Natural killer cell (primary cell): ENCODE data around the gene LRRC57. TPM values are rescaled to one million over a fixed set of nuclear protein-coding genes. Genes with fewer than 3 reads are reported as not detected.

Source experiments
- ATAC-seq, 3 donors: fragments of 150-1000 bp in 2 of 3; fragments of 200-7000 bp in 1 of 3; cut with Tn5 transposase; 1 replicate in 1 of 3; 2 replicates in 2 of 3; pipeline ENCODE4 v1.10.0; 2021; ENCODE audit warnings: mild to moderate bottlenecking in 2 of 3, moderate library complexity in 2 of 3
- DNase-seq, 2 donors: peaks; one replicate each; pipeline versions ENCODE4 v3.0.0 to v3.0.0-alpha.2; 2013 to 2021; ENCODE audit warnings: mixed read lengths in 1 of 2
- H3K27ac ChIP-seq: one replicate; pipeline ENCODE4 v1.5.1; 2013; ENCODE audit warnings: mild to moderate bottlenecking, low read length
- H3K27me3 ChIP-seq: one replicate; pipeline ENCODE4 v1.6.1; 2013; ENCODE audit warnings: low read length; ENCODE audit not compliant: control insufficient read depth, insufficient read depth
- H3K36me3 ChIP-seq: one replicate; pipeline ENCODE4 v1.6.1; 2013; ENCODE audit warnings: low read length; ENCODE audit not compliant: control insufficient read depth, insufficient read depth
- H3K4me1 ChIP-seq: one replicate; pipeline ENCODE4 v1.6.1; 2013; ENCODE audit warnings: low read length; ENCODE audit not compliant: control insufficient read depth, insufficient read depth
- H3K4me3 ChIP-seq: one replicate; pipeline ENCODE4 v1.5.1; 2013; ENCODE audit warnings: low read length
- H3K9me3 ChIP-seq: one replicate; pipeline ENCODE4 v1.6.1; 2013; ENCODE audit warnings: low read length; ENCODE audit not compliant: control insufficient read depth, insufficient read depth
- H3K27ac Mint-ChIP-seq, 2 donors: one replicate each; pipeline ENCODE4 v1.8.0; 2022; ENCODE audit warnings: mild to moderate bottlenecking in 2 of 2, mixed read lengths in 2 of 2, moderate library complexity in 1 of 2
- H3K27me3 Mint-ChIP-seq, 2 donors: one replicate each; pipeline ENCODE4 v1.8.0; 2022; ENCODE audit warnings: low read depth in 2 of 2, mixed read lengths in 2 of 2
- H3K36me3 Mint-ChIP-seq: one replicate; pipeline ENCODE4 v1.8.0; 2022; ENCODE audit warnings: mixed read lengths
- H3K4me1 Mint-ChIP-seq, 2 donors: one replicate each; pipeline ENCODE4 v1.8.0; 2022; ENCODE audit warnings: mixed read lengths in 2 of 2
- H3K4me3 Mint-ChIP-seq: one replicate; pipeline ENCODE4 v1.8.0; 2022; ENCODE audit warnings: mild to moderate bottlenecking, moderate library complexity, mixed read lengths
- H3K9me3 Mint-ChIP-seq, 2 donors: one replicate each; pipeline ENCODE4 v1.8.0; 2022; ENCODE audit warnings: mixed read lengths in 2 of 2
- CTCF ChIP-seq: fragments of 200-600 bp; IDR thresholded peaks from one replicate; pipeline ENCODE4 v1.8.0; 2022; ENCODE audit warnings: antibody characterized with exemption
- WGBS: methylation state at CpG from one replicate; pipeline ENCODE4 v1.1.7; 2013; ENCODE audit warnings: missing lambda C conversion rate; ENCODE audit not compliant: insufficient coverage; 5-methylcytosine and 5-hydroxymethylcytosine counted together
- intact Hi-C: fragments of 100-400 bp; cut with micrococcal nuclease; formaldehyde crosslinking; loops from one replicate; pipeline ENCODE4 v1.14.2; 2022
- total RNA-seq, 4 donors: library from RNA; stranded (reverse); fragments of 120-200 nt in 1 of 4; gene quantifications; one replicate each; pipeline versions ENCODE4 v1.2.3 to v1.2.4, GENCODE V29; 2013 to 2022

LRRC57 gene
- total RNA-seq, 3 donors from 2014 or later (not counting 1 experiment from before 2014, with no cell fraction given) = 29.4 to 43.9 (median 29.4) TPM

GRCh38 chr15:42533246-42533645, 15.3 kb downstream of the LRRC57 start:
- Histone ChIP-seq H3K27me3 (no peaks in the 10 kb centered on the region), H3K27ac (no peak overlapping the region), H3K9me3 (no peaks in the 10 kb centered on the region), H3K36me3 (peaks cover 33% of the 10 kb centered on the region), H3K4me3 (no peak overlapping the region), H3K4me1 (no peaks in the 10 kb centered on the region)
- Mint-ChIP-seq H3K27ac (peak overlapping the region in 1 of 2 donors; percentile 46), H3K4me3 (no peak overlapping the region), H3K4me1 (peaks cover 0 to 5% of the 10 kb centered on the region in 2 donors), H3K9me3 (no peaks in the 10 kb centered on the region), H3K36me3 (peaks cover 8% of the 10 kb centered on the region), H3K27me3 (no peaks in the 10 kb centered on the region)
- ATAC-seq = no peak
- no peak for DNase-seq
- no peak for TF ChIP-seq CTCF
- no CpG with 5 or more reads among the region's 1 CpG for whole genome bisulfite sequencing
- intact Hi-C loops = no loop called here

GRCh38 chr15:42528970-42529369, 19.6 kb downstream of the LRRC57 start:
- no peak overlapping the region for H3K27ac ChIP-seq
- Mint-ChIP-seq H3K27ac (peak overlapping the region in 1 of 2 donors; percentile 18), H3K27me3 (no peaks in the 10 kb centered on the region), H3K4me1 (no peaks in the 10 kb centered on the region), H3K36me3 (peaks cover 8% of the 10 kb centered on the region), H3K9me3 (no peaks in the 10 kb centered on the region), H3K4me3 (no peak overlapping the region)
- peaks cover 41% of the 10 kb centered on the region for H3K36me3 ChIP-seq
- intact Hi-C loops = no loop called here
- no peaks in the 10 kb centered on the region for H3K27me3 ChIP-seq
- no peak overlapping the region for H3K4me3 ChIP-seq
- DNase-seq = no peak
- no peak for ATAC-seq
- WGBS = 100% methylated on average over 3 of the region's 3 CpGs
- no peaks in the 10 kb centered on the region for H3K9me3 ChIP-seq
- no peaks in the 10 kb centered on the region for H3K4me1 ChIP-seq
- no peak for TF ChIP-seq CTCF

- Histone ChIP-seq H3K27ac (no peak overlapping the region), H3K9me3 (no peaks in the 10 kb centered on the region), H3K4me3 (no peak overlapping the region), H3K4me1 (no peaks in the 10 kb centered on the region), H3K36me3 (peaks cover 43% of the 10 kb centered on the region), H3K27me3 (no peaks in the 10 kb centered on the region)
- peaks cover 13% of the 10 kb centered on the region for H3K36me3 Mint-ChIP-seq
- no peak overlapping the region for H3K4me3 Mint-ChIP-seq
- no peaks in the 10 kb centered on the region for H3K27me3 Mint-ChIP-seq
- 89% methylated on average over 2 of the region's 2 CpGs for WGBS
- ATAC-seq (no peak), DNase-seq (no peak)
- intact Hi-C loops = no loop called here
- no peak overlapping the region for H3K27ac Mint-ChIP-seq
- no peaks in the 10 kb centered on the region for H3K9me3 Mint-ChIP-seq
- H3K4me1 Mint-ChIP-seq = no peaks in the 10 kb centered on the region
- no peak for TF ChIP-seq CTCF
Observed at GRCh38 chr15:42523331-42523730, 25.3 kb downstream of the LRRC57 start.

- Histone ChIP-seq H3K4me1 (no peaks in the 10 kb centered on the region), H3K9me3 (no peaks in the 10 kb centered on the region), H3K27ac (no peak overlapping the region), H3K36me3 (peaks cover 34% of the 10 kb centered on the region), H3K4me3 (no peak overlapping the region), H3K27me3 (no peaks in the 10 kb centered on the region)
- Mint-ChIP-seq H3K27ac (peak overlapping the region in 1 of 2 donors; percentile 17), H3K36me3 (peaks cover 6% of the 10 kb centered on the region), H3K4me3 (no peak overlapping the region), H3K9me3 (no peaks in the 10 kb centered on the region), H3K4me1 (peaks cover 10 to 17% of the 10 kb centered on the region in 2 donors), H3K27me3 (no peaks in the 10 kb centered on the region)
- no peak for TF ChIP-seq CTCF
- ATAC-seq = no peak
- intact Hi-C loops = no loop called here
- no peak for DNase-seq
- 29% methylated on average over 1 of the region's 4 CpGs for WGBS
Observed at GRCh38 chr15:42511007-42511391, 37.6 kb downstream of the LRRC57 start.
